Hepatocyte (in vitro differentiated cells): Measurements from ENCODE around the gene SLC16A14. TPM values are rescaled to one million over a fixed set of nuclear protein-coding genes. Genes with fewer than 3 reads are reported as not detected.

Experiments used
- DNase-seq: peaks from one replicate; pipeline ENCODE4 v3.0.0-alpha.2; 2016; ENCODE audit warnings: low spot score
- H2AFZ ChIP-seq: fragments of 200-600 bp; sonication (generic); 2 replicates; pipeline ENCODE4 v1.6.0; 2016; ENCODE audit warnings: antibody characterized with exemption, mild to moderate bottlenecking
- H3K27ac ChIP-seq: fragments of 200-600 bp; sonication (generic); 2 replicates; pipeline ENCODE4 v1.5.1; 2016; ENCODE audit warnings: mild to moderate bottlenecking
- H3K27me3 ChIP-seq: fragments of 200-600 bp; sonication (generic); 2 replicates; pipeline ENCODE4 v1.6.1; 2016
- H3K36me3 ChIP-seq: fragments of 200-600 bp; sonication (generic); replicated peaks from 2 replicates; pipeline ENCODE4 v1.5.1; 2016; ENCODE audit warnings: low read depth; ENCODE audit not compliant: insufficient read depth
- H3K4me1 ChIP-seq: fragments of 200-600 bp; sonication (generic); 2 replicates; pipeline ENCODE4 v1.5.1; 2016; ENCODE audit warnings: mild to moderate bottlenecking, moderate library complexity; ENCODE audit not compliant: insufficient read depth
- H3K4me2 ChIP-seq: fragments of 200-600 bp; sonication (generic); 2 replicates; pipeline ENCODE4 v1.6.0; 2016
- H3K4me3 ChIP-seq: fragments of 200-600 bp; sonication (generic); 2 replicates; pipeline ENCODE4 v1.5.1; 2016; ENCODE audit warnings: mild to moderate bottlenecking
- H3K79me2 ChIP-seq: fragments of 200-600 bp; sonication (generic); 2 replicates; pipeline ENCODE4 v1.6.0; 2017; ENCODE audit warnings: mild to moderate bottlenecking
- H3K9me2 ChIP-seq: fragments of 200-600 bp; sonication (generic); replicated peaks from 2 replicates; pipeline ENCODE4 v1.6.0; 2017; ENCODE audit warnings: mild to moderate bottlenecking; ENCODE audit not compliant: insufficient read depth
- H3K9me3 ChIP-seq: fragments of 200-600 bp; sonication (generic); 2 replicates; pipeline ENCODE4 v1.5.1; 2016; ENCODE audit warnings: low read depth, mild to moderate bottlenecking
- H4K20me1 ChIP-seq: fragments of 200-600 bp; sonication (generic); 2 replicates; pipeline ENCODE4 v1.6.0; 2016; ENCODE audit warnings: mild to moderate bottlenecking; ENCODE audit not compliant: insufficient read depth, poor library complexity, severe bottlenecking
- EZH2 ChIP-seq: fragments of 200-600 bp; sonication (generic); IDR thresholded peaks from 2 replicates; pipeline ENCODE4 v1.6.1; 2016; ENCODE audit warnings: antibody characterized with exemption, mild to moderate bottlenecking, borderline replicate concordance
- EZH2phosphoT487 ChIP-seq: fragments of 200-600 bp; sonication (generic); IDR thresholded peaks from one replicate; pipeline ENCODE4 v1.6.1; 2018; ENCODE audit warnings: antibody characterized with exemption, mild to moderate bottlenecking, low read depth, moderate library complexity; ENCODE audit not compliant: unreplicated experiment, severe bottlenecking
- WGBS: methylation state at CpG from one replicate; pipeline ENCODE4 v1.1.6; 2016; ENCODE audit warnings: low lambda C conversion rate; ENCODE audit errors: missing lambda C conversion rate; 5-methylcytosine and 5-hydroxymethylcytosine counted together
- polyA plus RNA-seq: library from polyadenylated mRNA; unstranded; fragments of >200 nt; fragmentation: Nextera tagmentation; extraction: Ambion mirVana; gene quantifications from 2 replicates; pipeline ENCODE4 v1.2.1, GENCODE V29; 2016
- total RNA-seq: library from RNA; depleted of rRNA; stranded (reverse); fragments of >200 nt; gene quantifications from 2 replicates; pipeline ENCODE4 v1.2.3, GENCODE V29; 2014
- TF ChIP-seq, protein P1 (sequence below): fragments of 200-600 bp; sonication (generic); IDR thresholded peaks from 2 replicates; pipeline ENCODE4 v1.5.1; 2016; ENCODE audit warnings: antibody characterized with exemption, mild to moderate bottlenecking; ENCODE audit not compliant: poor library complexity

SLC16A14 gene
- total and polyA plus RNA-seq, 2 experiments from 2014 or later = 1.3 to 2.1 TPM

DNA sequence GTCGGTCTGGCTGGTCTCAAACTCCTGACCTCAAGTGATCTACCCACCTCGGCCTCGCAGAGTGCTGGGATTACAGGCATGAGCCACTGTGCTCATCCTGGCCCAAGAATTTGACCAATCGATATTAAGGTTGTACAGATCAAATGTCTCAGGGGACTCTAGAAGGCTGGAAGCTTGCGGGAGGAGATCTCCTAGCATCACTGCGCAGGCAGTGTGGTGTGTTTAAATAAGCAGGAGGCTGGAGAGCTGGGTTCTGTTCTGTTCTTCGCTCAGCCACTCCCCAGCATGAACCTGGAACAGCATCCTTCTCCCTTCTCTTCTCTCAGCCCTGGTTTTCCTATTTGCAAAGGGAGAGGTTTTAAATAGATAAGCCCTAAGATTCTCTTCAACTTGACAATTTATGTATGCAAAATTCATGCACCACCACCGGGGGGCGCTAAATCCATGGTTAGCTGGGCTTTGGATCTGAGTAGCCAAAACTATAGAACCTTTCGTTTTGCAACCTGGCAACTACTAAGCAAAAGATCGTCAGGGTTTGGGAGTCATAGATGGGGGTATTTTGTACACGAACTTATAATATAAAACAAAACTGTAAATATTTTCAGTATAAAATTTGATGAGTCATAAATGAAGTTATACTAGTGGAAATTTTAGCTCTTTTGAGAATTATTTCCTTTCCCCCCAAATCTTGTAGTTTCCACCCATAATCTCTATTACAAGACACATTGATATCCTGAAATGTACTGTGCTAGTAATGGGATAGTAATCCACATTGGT lies 60.6 kb downstream of the SLC16A14 start:
- Histone ChIP-seq H4K20me1 (no peaks in the 10 kb centered on the region), H3K9me2 (no peaks in the 10 kb centered on the region), H3K9me3 (no peaks in the 10 kb centered on the region), H3K36me3 (no peaks in the 10 kb centered on the region), H3K4me3 (no peak overlapping the region), H3K4me2 (no peak overlapping the region), H3K4me1 (peaks cover 10% of the 10 kb centered on the region), H3K27ac (no peak overlapping the region), H3K79me2 (no peaks in the 10 kb centered on the region), H3K27me3 (no peaks in the 10 kb centered on the region), H2AFZ (peak overlapping the region; percentile 32)
- WGBS = 59% methylated on average over 12 of the region's 12 CpGs
- no peak for TF ChIP-seq EZH2
- TF ChIP-seq, protein P1, sequence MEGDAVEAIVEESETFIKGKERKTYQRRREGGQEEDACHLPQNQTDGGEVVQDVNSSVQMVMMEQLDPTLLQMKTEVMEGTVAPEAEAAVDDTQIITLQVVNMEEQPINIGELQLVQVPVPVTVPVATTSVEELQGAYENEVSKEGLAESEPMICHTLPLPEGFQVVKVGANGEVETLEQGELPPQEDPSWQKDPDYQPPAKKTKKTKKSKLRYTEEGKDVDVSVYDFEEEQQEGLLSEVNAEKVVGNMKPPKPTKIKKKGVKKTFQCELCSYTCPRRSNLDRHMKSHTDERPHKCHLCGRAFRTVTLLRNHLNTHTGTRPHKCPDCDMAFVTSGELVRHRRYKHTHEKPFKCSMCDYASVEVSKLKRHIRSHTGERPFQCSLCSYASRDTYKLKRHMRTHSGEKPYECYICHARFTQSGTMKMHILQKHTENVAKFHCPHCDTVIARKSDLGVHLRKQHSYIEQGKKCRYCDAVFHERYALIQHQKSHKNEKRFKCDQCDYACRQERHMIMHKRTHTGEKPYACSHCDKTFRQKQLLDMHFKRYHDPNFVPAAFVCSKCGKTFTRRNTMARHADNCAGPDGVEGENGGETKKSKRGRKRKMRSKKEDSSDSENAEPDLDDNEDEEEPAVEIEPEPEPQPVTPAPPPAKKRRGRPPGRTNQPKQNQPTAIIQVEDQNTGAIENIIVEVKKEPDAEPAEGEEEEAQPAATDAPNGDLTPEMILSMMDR = peak; percentile 73
- peak; percentile 78 for DNase-seq

DNA sequence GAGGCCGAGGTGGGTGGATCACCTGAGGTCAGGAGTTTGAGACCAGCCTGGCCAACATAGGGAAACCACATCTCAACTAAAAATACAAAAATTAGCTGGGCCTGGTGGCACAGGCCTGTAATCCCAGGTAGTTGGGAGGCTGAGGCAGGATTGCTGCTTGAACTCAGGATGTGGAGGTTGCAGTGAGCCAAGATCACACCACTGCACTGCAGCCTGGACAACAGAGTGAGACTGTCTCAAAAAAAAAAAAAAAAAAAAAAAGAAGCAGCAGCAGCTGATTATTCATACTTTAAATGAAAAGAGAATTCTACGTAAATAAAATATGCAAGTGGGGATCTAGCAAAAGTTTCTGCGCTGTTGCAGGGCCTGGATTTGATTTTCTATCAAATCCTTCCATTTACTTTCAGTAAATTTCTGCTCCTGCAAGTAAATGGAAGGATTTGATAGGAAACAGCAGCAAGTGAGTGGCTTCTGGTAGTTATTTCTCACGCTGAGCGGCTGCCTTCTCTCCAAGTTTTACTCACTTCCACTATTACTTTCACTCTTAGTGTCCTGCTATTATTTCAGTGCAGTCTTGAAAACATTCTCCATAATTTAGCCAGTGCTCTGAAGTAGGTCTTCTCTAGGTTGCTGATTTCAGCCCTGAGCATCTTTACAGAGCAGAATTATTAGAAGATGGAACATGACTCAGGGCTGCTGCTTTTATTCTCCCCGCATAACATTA lies 68.4 kb downstream of the SLC16A14 start:
- Histone ChIP-seq H3K27ac (no peak overlapping the region), H3K4me3 (no peak overlapping the region), H3K36me3 (no peaks in the 10 kb centered on the region), H3K9me2 (no peaks in the 10 kb centered on the region), H3K27me3 (no peaks in the 10 kb centered on the region), H3K4me2 (no peak overlapping the region), H3K4me1 (no peaks in the 10 kb centered on the region), H4K20me1 (no peaks in the 10 kb centered on the region), H2AFZ (no peak overlapping the region), H3K9me3 (no peaks in the 10 kb centered on the region), H3K79me2 (no peaks in the 10 kb centered on the region)
- WGBS = 91% methylated on average over 6 of the region's 6 CpGs
- TF ChIP-seq, protein P1 = no peak
- no peak for TF ChIP-seq EZH2phosphoT487
- DNase-seq = no peak

DNA sequence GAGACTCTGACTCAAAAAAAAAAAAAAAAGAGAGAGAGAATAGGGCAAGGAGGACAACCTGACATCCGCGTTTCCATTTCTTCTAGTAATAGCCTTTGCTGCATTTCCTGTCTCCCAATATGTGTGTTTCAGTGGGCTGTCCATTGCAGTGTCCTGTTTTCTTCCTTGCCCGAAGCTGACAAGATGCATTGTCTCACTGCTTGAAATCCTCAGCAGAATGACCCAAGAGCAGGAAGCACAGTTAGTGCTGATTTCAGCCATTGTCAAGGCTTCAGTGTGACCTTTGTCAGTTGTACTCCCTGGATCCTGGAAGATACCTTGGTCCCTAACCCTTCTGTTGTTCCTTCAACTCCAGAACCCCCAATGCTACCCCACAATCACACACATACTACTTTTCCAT lies 71.2 kb downstream of the SLC16A14 start:
- Histone ChIP-seq H3K79me2 (no peaks in the 10 kb centered on the region), H3K27me3 (no peaks in the 10 kb centered on the region), H3K4me1 (no peaks in the 10 kb centered on the region), H3K9me3 (no peaks in the 10 kb centered on the region), H3K36me3 (no peaks in the 10 kb centered on the region), H2AFZ (no peak overlapping the region), H3K4me2 (no peak overlapping the region), H3K27ac (no peak overlapping the region), H3K9me2 (no peaks in the 10 kb centered on the region), H4K20me1 (no peaks in the 10 kb centered on the region), H3K4me3 (no peak overlapping the region)
- TF ChIP-seq EZH2 (no peak), EZH2phosphoT487 (no peak)
- TF ChIP-seq, protein P1 = no peak
- 96% methylated on average over 3 of the region's 3 CpGs for WGBS
- DNase-seq = no peak
